Liver (tissue), 9 donors: Measurements from ENCODE around the gene ZNF584. TPM values are rescaled to one million over a fixed set of nuclear protein-coding genes. Genes with fewer than 3 reads are reported as not detected.
"Not testable (repeated sequence)": the region's sequence is repeated elsewhere in the genome, so short reads cannot be mapped to it uniquely, and the experiment has no call there.

ENCODE experiments used
- DNase-seq: peaks from one replicate; pipeline ENCODE4 v3.0.0-alpha.2; 2017; ENCODE audit warnings: low spot score
- H3K27ac ChIP-seq, 2 donors: one replicate each; pipeline ENCODE4 v1.7.0; 2013; ENCODE audit warnings: inconsistent platforms in 2 of 2, low read length in 2 of 2, control low read depth in 1 of 2, low read depth in 1 of 2, mild to moderate bottlenecking in 1 of 2
- H3K27me3 ChIP-seq, 4 donors: one replicate each; pipeline versions ENCODE4 v1.6.1 to v1.7.0; 2013; ENCODE audit warnings: low read length in 3 of 4, inconsistent platforms in 1 of 4, mild to moderate bottlenecking in 1 of 4, moderate library complexity in 1 of 4; ENCODE audit not compliant: control insufficient read depth in 4 of 4, insufficient read depth in 4 of 4
- H3K36me3 ChIP-seq, 4 donors: one replicate each; pipeline versions ENCODE4 v1.6.1 to v1.7.0; 2013; ENCODE audit warnings: low read length in 3 of 4, mild to moderate bottlenecking in 3 of 4, low read depth in 1 of 4, moderate library complexity in 1 of 4; ENCODE audit not compliant: control insufficient read depth in 4 of 4, insufficient read depth in 3 of 4
- H3K4me1 ChIP-seq, 4 donors: one replicate each; pipeline versions ENCODE4 v1.6.1 to v1.7.0; 2013; ENCODE audit warnings: low read length in 3 of 4, mild to moderate bottlenecking in 3 of 4, moderate library complexity in 1 of 4; ENCODE audit not compliant: control insufficient read depth in 4 of 4, insufficient read depth in 4 of 4
- H3K4me3 ChIP-seq, 3 donors: one replicate each; pipeline versions ENCODE4 v1.6.1 to v1.7.0; 2013; ENCODE audit warnings: low read length in 3 of 3, control low read depth in 1 of 3, low read depth in 1 of 3, mild to moderate bottlenecking in 1 of 3
- H3K9ac ChIP-seq, 2 donors: one replicate each; pipeline ENCODE4 v1.7.0; 2013; ENCODE audit warnings: low read length in 2 of 2, mild to moderate bottlenecking in 2 of 2, moderate library complexity in 2 of 2, control low read depth in 1 of 2, low read depth in 1 of 2
- H3K9me3 ChIP-seq, 4 donors: one replicate each; pipeline versions ENCODE4 v1.6.1 to v1.7.0; 2013; ENCODE audit warnings: low read length in 3 of 4; ENCODE audit not compliant: control insufficient read depth in 4 of 4
- EGR1 ChIP-seq, 2 donors: IDR thresholded peaks; 2 replicates each; pipeline ENCODE4 v1.6.1; 2016 to 2018; ENCODE audit warnings: antibody characterized with exemption in 2 of 2, low read depth in 2 of 2
- FOXA1 ChIP-seq: IDR thresholded peaks from 2 replicates; pipeline ENCODE4 v1.6.1; 2016; ENCODE audit warnings: antibody characterized with exemption
- FOXA2 ChIP-seq: IDR thresholded peaks from 2 replicates; pipeline ENCODE4 v1.6.1; 2016; ENCODE audit warnings: antibody characterized with exemption
- GABPA ChIP-seq, 2 donors: IDR thresholded peaks in 1 of 2; conservative IDR thresholded peaks in 1 of 2; 2 replicates each; pipeline ENCODE4 v1.6.1; 2016; ENCODE audit warnings: antibody characterized with exemption in 2 of 2, mild to moderate bottlenecking in 1 of 2, moderate library complexity in 1 of 2
- HNF4G ChIP-seq: IDR thresholded peaks from 2 replicates; pipeline ENCODE4 v1.6.1; 2016; ENCODE audit warnings: antibody characterized with exemption
- JUND ChIP-seq, 2 donors: IDR thresholded peaks; 2 replicates each; pipeline ENCODE4 v1.6.1; 2016; ENCODE audit warnings: antibody characterized with exemption in 2 of 2
- NR2F2 ChIP-seq: IDR thresholded peaks from 2 replicates; pipeline ENCODE4 v1.6.1; 2016; ENCODE audit warnings: antibody characterized with exemption
- RXRA ChIP-seq, 2 donors: IDR thresholded peaks; 2 replicates each; pipeline ENCODE4 v1.6.1; 2017 to 2018; ENCODE audit warnings: antibody characterized with exemption in 2 of 2, mild to moderate bottlenecking in 1 of 2
- SP1 ChIP-seq: IDR thresholded peaks from 2 replicates; pipeline ENCODE4 v1.6.1; 2018; ENCODE audit warnings: antibody characterized with exemption, mild to moderate bottlenecking
- TAF1 ChIP-seq: conservative IDR thresholded peaks from 2 replicates; pipeline ENCODE4 v1.6.1; 2016; ENCODE audit warnings: antibody characterized with exemption, mild to moderate bottlenecking
- YY1 ChIP-seq: IDR thresholded peaks from 2 replicates; pipeline ENCODE4 v1.6.1; 2016; ENCODE audit warnings: antibody characterized with exemption, mild to moderate bottlenecking
- WGBS: extraction: QIAGEN DNeasy Blood & Tissue Kit; methylation state at CpG from one replicate; pipeline ENCODE4 v1.1.7; 2013; 5-methylcytosine and 5-hydroxymethylcytosine counted together
- polyA plus RNA-seq, 2 donors: library from polyadenylated mRNA; stranded (reverse) in 1 of 2; unstranded in 1 of 2; fragments of 200-250 nt in 1 of 2; fragments of >200 nt in 1 of 2; fragmentation: Nextera tagmentation in 1 of 2; extraction: Ambion mirVana in 1 of 2; gene quantifications; one replicate each; pipeline versions ENCODE4 v1.2.1 to v1.2.3, GENCODE V29; 2013 to 2015
- total RNA-seq, 2 donors: library from RNA; depleted of rRNA; stranded (reverse); fragments of >200 nt; gene quantifications; one replicate each; pipeline ENCODE4 v1.2.3, GENCODE V29; 2014
- TF ChIP-seq, protein P1 (sequence below): IDR thresholded peaks from 2 replicates; pipeline ENCODE4 v1.6.1; 2016; ENCODE audit warnings: antibody characterized with exemption, mild to moderate bottlenecking
- TF ChIP-seq, protein P2 (sequence below): IDR thresholded peaks from 2 replicates; pipeline ENCODE4 v1.6.1; 2016; ENCODE audit warnings: antibody characterized with exemption
- TF ChIP-seq, protein P3 (sequence below): fragments of 150-350 bp; IDR thresholded peaks from 2 replicates; pipeline ENCODE4 v1.5.1; 2017; ENCODE audit warnings: improper control_type of control experiment, low read depth, low read length; ENCODE audit not compliant: missing input control
- TF ChIP-seq, protein P4 (sequence below): IDR thresholded peaks from 2 replicates; pipeline ENCODE4 v1.6.1; 2016; ENCODE audit warnings: antibody characterized with exemption
- TF ChIP-seq, protein P5 (sequence below): IDR thresholded peaks from 2 replicates; pipeline ENCODE4 v1.6.1; 2016; ENCODE audit warnings: antibody characterized with exemption
- donor health status: healthy.
- donor health status: healthy.
- donor health status: healthy.
- donor health status: healthy.
- donor health status: healthy.

Gene ZNF584
- total and polyA plus RNA-seq, 4 donors, result 3.6 to 12.6 (median 10.0) TPM

DNA sequence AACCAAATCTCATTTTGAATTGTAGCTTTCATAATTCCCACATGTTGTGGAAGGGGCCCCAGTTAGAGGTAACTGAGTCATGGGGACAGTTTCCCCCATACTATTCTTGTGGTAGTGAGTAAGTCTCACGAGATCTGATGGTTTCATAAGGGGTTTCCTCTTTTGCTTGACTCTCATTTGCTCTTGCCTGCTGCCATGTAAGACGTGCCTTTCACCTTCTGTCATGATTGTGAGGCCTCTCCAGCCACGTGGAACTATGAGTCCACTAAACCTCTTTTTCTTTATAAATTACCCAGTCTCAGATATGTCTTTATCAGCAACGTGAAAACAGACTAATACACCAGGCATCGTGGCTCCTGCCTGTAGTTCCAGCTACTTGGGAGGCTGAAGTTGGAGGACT is 41.5 kb downstream of the ZNF584 start:
- not testable (repeated sequence) for H3K27ac ChIP-seq, H3K36me3 ChIP-seq, H3K4me3 ChIP-seq, H3K9ac ChIP-seq, H3K9me3 ChIP-seq, H3K27me3 ChIP-seq, DNase-seq
- peaks cover 0 to 16% (median 8%) of the 10 kb centered on the region in 4 donors for H3K4me1 ChIP-seq
- 54% methylated on average over 5 of the region's 5 CpGs for WGBS

DNA sequence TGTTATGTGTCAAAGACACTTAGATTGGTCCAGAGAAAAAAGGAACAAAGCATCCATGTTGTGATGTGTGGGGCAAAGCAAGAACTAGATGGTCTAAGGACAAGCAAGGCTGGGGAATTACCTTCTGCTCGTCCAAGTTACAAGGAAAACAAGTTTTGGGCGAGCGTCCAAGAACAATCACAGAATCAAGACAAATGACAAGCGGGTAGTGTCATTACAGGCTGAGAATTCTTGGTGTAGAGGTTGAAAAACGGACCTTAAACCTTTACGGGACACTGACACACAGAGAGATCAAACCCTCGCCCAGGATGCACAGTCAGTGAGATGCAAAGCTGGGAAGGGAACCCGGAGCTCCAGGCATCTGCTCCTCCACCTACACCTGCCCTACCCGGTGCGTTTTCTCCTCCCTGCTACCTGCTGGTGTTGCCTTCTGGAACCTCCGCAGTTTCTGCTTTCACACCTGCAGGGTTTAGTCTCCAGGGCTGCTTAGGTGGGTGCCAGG is 42.5 kb downstream of the ZNF584 start:
- H3K27me3 ChIP-seq, result no peaks in the 10 kb centered on the region
- DNase-seq, result no peak
- H3K36me3 ChIP-seq, result peaks cover 0 to 12% (median 4%) of the 10 kb centered on the region in 4 donors
- no peak for TF ChIP-seq JUND (IDR thresholded peaks at IDR 0.05)
- TF ChIP-seq, protein P1, sequence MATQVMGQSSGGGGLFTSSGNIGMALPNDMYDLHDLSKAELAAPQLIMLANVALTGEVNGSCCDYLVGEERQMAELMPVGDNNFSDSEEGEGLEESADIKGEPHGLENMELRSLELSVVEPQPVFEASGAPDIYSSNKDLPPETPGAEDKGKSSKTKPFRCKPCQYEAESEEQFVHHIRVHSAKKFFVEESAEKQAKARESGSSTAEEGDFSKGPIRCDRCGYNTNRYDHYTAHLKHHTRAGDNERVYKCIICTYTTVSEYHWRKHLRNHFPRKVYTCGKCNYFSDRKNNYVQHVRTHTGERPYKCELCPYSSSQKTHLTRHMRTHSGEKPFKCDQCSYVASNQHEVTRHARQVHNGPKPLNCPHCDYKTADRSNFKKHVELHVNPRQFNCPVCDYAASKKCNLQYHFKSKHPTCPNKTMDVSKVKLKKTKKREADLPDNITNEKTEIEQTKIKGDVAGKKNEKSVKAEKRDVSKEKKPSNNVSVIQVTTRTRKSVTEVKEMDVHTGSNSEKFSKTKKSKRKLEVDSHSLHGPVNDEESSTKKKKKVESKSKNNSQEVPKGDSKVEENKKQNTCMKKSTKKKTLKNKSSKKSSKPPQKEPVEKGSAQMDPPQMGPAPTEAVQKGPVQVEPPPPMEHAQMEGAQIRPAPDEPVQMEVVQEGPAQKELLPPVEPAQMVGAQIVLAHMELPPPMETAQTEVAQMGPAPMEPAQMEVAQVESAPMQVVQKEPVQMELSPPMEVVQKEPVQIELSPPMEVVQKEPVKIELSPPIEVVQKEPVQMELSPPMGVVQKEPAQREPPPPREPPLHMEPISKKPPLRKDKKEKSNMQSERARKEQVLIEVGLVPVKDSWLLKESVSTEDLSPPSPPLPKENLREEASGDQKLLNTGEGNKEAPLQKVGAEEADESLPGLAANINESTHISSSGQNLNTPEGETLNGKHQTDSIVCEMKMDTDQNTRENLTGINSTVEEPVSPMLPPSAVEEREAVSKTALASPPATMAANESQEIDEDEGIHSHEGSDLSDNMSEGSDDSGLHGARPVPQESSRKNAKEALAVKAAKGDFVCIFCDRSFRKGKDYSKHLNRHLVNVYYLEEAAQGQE, result no peak
- TF ChIP-seq, protein P2, sequence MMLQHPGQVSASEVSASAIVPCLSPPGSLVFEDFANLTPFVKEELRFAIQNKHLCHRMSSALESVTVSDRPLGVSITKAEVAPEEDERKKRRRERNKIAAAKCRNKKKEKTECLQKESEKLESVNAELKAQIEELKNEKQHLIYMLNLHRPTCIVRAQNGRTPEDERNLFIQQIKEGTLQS, result no peak
- no peak for TF ChIP-seq NR2F2
- no peak for TF ChIP-seq TAF1
- TF ChIP-seq, protein P3, sequence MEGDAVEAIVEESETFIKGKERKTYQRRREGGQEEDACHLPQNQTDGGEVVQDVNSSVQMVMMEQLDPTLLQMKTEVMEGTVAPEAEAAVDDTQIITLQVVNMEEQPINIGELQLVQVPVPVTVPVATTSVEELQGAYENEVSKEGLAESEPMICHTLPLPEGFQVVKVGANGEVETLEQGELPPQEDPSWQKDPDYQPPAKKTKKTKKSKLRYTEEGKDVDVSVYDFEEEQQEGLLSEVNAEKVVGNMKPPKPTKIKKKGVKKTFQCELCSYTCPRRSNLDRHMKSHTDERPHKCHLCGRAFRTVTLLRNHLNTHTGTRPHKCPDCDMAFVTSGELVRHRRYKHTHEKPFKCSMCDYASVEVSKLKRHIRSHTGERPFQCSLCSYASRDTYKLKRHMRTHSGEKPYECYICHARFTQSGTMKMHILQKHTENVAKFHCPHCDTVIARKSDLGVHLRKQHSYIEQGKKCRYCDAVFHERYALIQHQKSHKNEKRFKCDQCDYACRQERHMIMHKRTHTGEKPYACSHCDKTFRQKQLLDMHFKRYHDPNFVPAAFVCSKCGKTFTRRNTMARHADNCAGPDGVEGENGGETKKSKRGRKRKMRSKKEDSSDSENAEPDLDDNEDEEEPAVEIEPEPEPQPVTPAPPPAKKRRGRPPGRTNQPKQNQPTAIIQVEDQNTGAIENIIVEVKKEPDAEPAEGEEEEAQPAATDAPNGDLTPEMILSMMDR, result no peak
- TF ChIP-seq, protein P4, sequence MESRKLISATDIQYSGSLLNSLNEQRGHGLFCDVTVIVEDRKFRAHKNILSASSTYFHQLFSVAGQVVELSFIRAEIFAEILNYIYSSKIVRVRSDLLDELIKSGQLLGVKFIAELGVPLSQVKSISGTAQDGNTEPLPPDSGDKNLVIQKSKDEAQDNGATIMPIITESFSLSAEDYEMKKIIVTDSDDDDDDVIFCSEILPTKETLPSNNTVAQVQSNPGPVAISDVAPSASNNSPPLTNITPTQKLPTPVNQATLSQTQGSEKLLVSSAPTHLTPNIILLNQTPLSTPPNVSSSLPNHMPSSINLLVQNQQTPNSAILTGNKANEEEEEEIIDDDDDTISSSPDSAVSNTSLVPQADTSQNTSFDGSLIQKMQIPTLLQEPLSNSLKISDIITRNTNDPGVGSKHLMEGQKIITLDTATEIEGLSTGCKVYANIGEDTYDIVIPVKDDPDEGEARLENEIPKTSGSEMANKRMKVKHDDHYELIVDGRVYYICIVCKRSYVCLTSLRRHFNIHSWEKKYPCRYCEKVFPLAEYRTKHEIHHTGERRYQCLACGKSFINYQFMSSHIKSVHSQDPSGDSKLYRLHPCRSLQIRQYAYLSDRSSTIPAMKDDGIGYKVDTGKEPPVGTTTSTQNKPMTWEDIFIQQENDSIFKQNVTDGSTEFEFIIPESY, result no peak
- no peak for TF ChIP-seq GABPA (IDR thresholded peaks at IDR 0.05 in 1 of 2, conservative IDR thresholded peaks at IDR 0.05 in 1 of 2)
- no peak for TF ChIP-seq FOXA1
- TF ChIP-seq RXRA (IDR thresholded peaks at IDR 0.05), result no peak
- TF ChIP-seq SP1, result no peak
- no peak for TF ChIP-seq HNF4G
- no peak for TF ChIP-seq YY1
- TF ChIP-seq EGR1 (IDR thresholded peaks at IDR 0.05; ENCODE audit: low read depth in 2 of 2), result no peak
- TF ChIP-seq, protein P5, sequence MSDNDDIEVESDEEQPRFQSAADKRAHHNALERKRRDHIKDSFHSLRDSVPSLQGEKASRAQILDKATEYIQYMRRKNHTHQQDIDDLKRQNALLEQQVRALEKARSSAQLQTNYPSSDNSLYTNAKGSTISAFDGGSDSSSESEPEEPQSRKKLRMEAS, result no peak
- no peak for TF ChIP-seq FOXA2
- H3K27ac ChIP-seq, result no peak overlapping the region
- H3K9ac ChIP-seq, result no peak overlapping the region
- H3K4me3 ChIP-seq, result peak overlapping the region; percentile 9 to 91 (median 80)
- peaks cover 0 to 2% (median 0%) of the 10 kb centered on the region in 4 donors for H3K9me3 ChIP-seq
- peaks cover 0 to 16% (median 8%) of the 10 kb centered on the region in 4 donors for H3K4me1 ChIP-seq
- WGBS, result 5% methylated on average over 11 of the region's 11 CpGs
